NT2/D1 (cell line): ENCODE data around the gene RFESD.

ENCODE experiments used
- YY1 ChIP-seq: IDR thresholded peaks from 2 replicates; pipeline ENCODE4 v1.6.1; 2011; ENCODE audit not compliant: insufficient read length, insufficient read depth
- ZNF274 ChIP-seq: IDR thresholded peaks from 2 replicates; pipeline ENCODE4 v1.6.1; 2011; ENCODE audit warnings: mild to moderate bottlenecking, low read depth, low read length

- TF ChIP-seq YY1 (no peak), ZNF274 (no peak)
These were observed 25.4 kb upstream of the RFESD start for GRCh38 chr5:95620870-95621838.
